GM12872 (cell line): ENCODE results near the gene TBC1D8.

Experiments
- TF ChIP-seq, protein P1 (sequence below): IDR thresholded peaks from 3 replicates; pipeline ENCODE4 v1.5.1; 2011; ENCODE audit warnings: low read depth, mild to moderate bottlenecking, low read length, moderate library complexity; ENCODE audit not compliant: insufficient read depth

TBC1D8 gene

DNA sequence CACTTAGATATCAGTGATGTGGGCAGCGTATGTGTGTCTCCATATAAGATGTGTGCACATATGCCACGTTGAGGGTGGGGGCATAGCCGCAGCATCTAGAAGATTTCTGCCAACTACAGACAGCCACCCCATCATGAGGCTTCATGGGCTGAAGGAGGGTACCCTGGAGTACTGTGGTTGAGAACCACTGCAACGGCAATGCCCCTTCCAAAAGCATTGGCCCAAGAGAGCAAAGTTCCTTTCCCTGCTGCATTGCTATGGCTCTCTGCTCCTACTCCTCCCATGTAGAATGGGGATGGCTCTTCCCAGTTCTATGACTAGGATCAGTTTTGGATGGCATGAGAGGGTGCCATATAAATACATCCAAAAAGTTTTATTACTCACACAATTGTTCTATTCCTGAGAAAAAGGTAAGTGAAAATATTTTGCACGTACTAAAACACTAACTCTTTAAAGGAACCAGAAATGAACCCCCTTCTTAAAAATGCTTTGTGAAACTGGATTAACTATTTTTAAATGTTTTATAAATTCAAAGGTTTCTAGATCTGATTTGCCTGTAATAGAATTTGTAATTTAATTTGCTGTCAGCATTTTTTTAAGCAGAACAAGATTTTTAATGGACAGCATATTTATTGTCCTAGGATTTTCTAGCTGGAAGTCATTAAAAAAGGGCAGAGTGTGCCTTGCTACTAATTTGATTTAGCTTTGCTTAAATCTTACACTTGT, 153.5 kb downstream of the TBC1D8 start:
- TF ChIP-seq, protein P1, sequence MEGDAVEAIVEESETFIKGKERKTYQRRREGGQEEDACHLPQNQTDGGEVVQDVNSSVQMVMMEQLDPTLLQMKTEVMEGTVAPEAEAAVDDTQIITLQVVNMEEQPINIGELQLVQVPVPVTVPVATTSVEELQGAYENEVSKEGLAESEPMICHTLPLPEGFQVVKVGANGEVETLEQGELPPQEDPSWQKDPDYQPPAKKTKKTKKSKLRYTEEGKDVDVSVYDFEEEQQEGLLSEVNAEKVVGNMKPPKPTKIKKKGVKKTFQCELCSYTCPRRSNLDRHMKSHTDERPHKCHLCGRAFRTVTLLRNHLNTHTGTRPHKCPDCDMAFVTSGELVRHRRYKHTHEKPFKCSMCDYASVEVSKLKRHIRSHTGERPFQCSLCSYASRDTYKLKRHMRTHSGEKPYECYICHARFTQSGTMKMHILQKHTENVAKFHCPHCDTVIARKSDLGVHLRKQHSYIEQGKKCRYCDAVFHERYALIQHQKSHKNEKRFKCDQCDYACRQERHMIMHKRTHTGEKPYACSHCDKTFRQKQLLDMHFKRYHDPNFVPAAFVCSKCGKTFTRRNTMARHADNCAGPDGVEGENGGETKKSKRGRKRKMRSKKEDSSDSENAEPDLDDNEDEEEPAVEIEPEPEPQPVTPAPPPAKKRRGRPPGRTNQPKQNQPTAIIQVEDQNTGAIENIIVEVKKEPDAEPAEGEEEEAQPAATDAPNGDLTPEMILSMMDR = no peak

DNA sequence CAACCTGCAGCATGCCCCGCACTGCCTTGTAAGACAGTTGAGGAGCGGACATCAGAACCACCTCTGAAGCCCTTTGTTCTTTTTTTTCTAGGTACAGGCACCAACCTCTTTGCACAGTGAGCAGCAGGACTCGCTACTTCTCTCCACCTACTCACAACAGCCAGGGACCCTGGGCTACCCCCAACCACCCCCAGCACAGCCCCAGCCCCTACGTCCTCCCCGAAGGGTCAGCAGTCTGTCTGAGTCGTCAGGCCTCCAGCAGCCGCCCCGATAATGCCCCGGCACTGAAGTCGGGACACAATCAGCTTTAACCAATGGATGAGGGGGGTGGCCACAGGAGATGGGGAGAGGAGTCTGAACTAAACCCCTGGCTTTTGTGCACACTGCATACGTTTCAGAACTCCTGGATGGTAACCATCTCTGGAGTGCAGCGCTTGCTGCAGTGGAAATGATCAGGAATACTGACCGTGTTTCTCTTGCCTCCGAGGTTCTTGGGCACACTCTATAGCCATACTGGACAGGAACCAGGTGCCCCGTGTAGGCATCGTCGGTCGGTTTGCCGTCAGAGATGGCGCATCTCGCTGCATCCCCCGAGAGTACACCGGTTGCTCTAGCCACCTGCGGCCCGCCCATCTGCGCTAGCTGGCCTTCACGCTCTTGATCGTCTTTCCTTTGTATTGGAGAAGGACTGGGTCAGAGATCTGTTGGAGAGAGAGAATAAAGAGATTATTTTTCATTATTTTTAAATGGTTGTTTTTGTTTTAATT, 155.7 kb downstream of the TBC1D8 start:
- TF ChIP-seq, protein P1 = no peak

DNA sequence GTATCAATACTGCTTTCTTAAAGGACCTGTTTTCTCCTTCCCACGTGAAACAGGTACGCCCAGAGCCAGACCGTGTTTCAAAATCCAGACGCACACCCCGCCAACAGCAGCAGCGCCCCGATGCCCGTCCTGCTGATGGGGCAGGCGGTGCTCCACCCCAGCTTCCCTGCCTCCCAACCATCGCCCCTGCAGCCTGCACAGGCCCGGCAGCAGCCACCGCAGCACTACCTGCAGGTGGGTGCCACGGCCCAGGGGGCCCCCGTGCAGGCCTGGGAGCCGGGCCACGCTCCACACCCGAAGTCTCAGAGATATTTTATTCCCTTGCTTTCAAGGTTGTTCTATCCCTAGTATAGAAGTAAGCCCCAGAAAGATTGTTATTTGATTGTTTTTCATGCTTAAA, 157.9 kb downstream of the TBC1D8 start:
- TF ChIP-seq, protein P1 = no peak

DNA sequence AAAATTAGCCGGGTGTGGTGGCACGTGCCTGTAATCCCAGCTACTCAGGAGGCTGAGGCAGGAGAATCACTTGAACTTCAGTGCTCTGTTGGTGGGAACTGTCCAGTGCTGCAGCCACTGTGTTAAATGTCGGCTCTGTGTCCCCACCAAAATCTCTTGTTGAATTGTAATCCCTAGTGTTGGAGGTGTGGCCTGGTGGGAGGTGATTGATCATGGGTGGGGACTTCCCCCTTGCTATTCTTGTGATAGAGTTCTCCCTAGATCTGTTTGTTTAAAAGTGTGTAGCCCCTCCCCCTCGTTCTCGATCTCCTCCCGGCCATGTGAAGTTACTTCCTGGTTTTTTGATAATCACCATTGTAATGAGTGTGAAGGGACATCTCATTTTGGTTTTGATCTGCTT, 158.9 kb downstream of the TBC1D8 start:
- TF ChIP-seq, protein P1 = no peak

DNA sequence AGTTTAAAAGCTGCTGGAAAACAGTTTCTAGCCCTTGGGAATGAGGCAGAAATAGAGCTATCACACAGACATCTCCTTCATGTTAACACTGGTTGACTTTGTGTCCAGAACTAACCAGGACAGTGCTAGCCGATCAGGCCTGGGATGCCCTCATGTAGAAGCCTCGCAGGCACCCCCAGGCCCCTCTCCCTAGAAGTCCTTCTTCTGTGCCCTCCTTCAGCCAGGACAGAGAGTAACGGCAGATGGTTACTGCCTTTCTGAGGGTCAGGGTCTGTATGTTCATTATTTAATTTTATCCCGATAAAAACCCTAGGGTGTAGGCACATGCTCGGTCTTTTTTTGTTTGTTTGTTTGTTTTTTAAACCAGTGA, 159.8 kb downstream of the TBC1D8 start:
- TF ChIP-seq, protein P1 = no peak

DNA sequence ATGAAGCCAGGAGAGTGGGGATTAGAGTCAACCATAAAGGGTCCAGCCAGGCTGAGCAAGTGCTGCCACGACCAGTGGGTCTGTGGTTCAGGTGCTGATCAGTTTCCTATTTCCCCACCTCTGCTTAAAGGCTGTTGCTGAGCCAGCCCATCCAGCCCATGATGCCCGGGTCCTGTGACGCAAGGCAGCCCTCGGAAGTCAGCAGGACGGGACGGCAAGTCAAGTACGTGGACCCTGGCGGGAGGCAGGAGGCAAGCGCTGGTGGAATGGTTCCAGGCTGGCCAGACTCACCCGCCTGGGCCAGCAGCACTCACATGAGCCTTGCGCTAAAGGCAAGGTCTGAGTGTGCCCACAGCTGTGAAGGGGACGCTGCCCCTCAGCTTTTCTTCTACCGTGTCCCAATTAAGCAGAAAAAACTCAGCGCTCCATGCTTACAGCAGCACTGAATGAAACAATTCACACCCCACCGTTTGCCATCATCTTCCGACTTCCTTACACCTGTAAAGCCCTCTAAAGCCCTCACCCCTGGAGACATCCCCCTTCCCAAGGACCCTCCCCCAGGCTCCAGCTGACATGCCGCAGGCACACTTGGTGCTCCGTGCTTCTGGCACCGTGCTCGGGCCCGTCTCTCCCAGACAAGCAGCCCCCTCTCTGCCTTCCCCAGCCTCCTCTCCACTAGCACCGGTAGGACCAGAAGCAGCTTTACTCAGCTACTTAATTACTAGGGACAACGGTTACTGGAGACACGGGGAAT, 160.4 kb downstream of the TBC1D8 start:
- TF ChIP-seq, protein P1 = no peak

DNA sequence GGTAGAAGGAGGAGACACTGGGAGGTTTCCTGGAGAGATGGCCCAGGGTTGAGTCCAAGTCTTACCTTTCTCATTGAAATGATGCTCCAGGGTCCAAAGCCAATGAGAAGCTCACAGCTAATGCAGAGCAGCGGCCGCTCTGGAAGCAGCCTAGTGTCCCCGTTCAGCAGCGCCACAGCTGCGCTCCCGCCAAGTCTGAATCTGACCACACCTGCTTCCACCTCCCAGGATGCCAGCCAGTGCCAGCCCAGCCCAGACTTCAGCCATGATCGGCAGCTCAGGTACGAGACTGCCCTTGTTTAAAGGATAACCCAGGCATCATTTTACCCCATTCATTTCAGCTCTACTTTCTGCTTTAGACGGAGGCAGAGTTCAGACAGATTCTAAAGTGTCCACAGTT, 161.0 kb downstream of the TBC1D8 start:
- TF ChIP-seq, protein P1 = no peak
